ENCODE data around the gene PCK2. TPM values are rescaled to one million over a fixed set of nuclear protein-coding genes. Genes with fewer than 3 reads are reported as not detected.

PCK2 gene
- total RNA-seq, 1 experiment from 2014 or later, result 16.8 TPM

- DNase-seq (ENCODE audit: low spot score), result no peak
- CTCF ChIA-PET, result interaction anchor here (1.6 kb wide), 1 partner anchor 21 kb away, joined by 3 read pairs; no protein-coding TSS in a partner anchor
- POLR2A ChIA-PET (ENCODE audit: low non-redundant PET), result no interaction called here
- Histone ChIP-seq H3K27ac (ENCODE audit: low read depth, low read length, poor library complexity, severe bottlenecking) (no peak overlapping the region), H3K4me3 (ENCODE audit: low read depth, low read length, poor library complexity, severe bottlenecking) (no peak overlapping the region), H3K36me3 (ENCODE audit: insufficient read depth, low read length, poor library complexity, severe bottlenecking) (no peaks in the 10 kb centered on the region), H3K9me3 (ENCODE audit: low read depth, low read length, poor library complexity, severe bottlenecking) (no peaks in the 10 kb centered on the region), H3K4me1 (ENCODE audit: insufficient read depth, low read length, poor library complexity, severe bottlenecking) (no peaks in the 10 kb centered on the region), H3K27me3 (replicated peaks; ENCODE audit: insufficient read depth, low read depth, low read length, poor library complexity) (no peaks in the 10 kb centered on the region)
- TF ChIP-seq CTCF (conservative IDR thresholded peaks at IDR 0.05; ENCODE audit: low read depth, low read length) (no peak), EZH2 (IDR thresholded peaks at IDR 0.05; ENCODE audit: borderline replicate concordance, low read depth, low read length, poor library complexity, severe bottlenecking) (no peak)
- intact Hi-C loops (cut with micrococcal nuclease; ENCODE audit: unreplicated experiment), result loop anchor here (5.0 kb wide), 2 partner anchors 47 to 237 kb away; partner anchors contain the start of genes DHRS1 and NOP9
- no TSS peak for BruUV-seq (replicated peaks)
These were observed 34.2 kb upstream of the PCK2 start for GRCh38 chr14:24059841-24060388.

- POLR2A ChIA-PET (ENCODE audit: low non-redundant PET), result no interaction called here
- CTCF ChIA-PET, result interaction anchor here (1.6 kb wide), 1 partner anchor 20 kb away, joined by 3 read pairs; no protein-coding TSS in a partner anchor
- H3K36me3 ChIP-seq (ENCODE audit: insufficient read depth, low read length, poor library complexity, severe bottlenecking), result no peaks in the 10 kb centered on the region
- DNase-seq (ENCODE audit: low spot score), result no peak
- H3K27me3 ChIP-seq (replicated peaks; ENCODE audit: insufficient read depth, low read depth, low read length, poor library complexity), result no peaks in the 10 kb centered on the region
- no peaks in the 10 kb centered on the region for H3K9me3 ChIP-seq (ENCODE audit: low read depth, low read length, poor library complexity, severe bottlenecking)
- TF ChIP-seq EZH2 (IDR thresholded peaks at IDR 0.05; ENCODE audit: borderline replicate concordance, low read depth, low read length, poor library complexity, severe bottlenecking), result no peak
- TF ChIP-seq CTCF (conservative IDR thresholded peaks at IDR 0.05; ENCODE audit: low read depth, low read length), result no peak
- no peak overlapping the region for H3K4me3 ChIP-seq (ENCODE audit: low read depth, low read length, poor library complexity, severe bottlenecking)
- no TSS peak for BruUV-seq (replicated peaks)
- intact Hi-C loops (cut with micrococcal nuclease; ENCODE audit: unreplicated experiment), result no loop called here
- H3K4me1 ChIP-seq (ENCODE audit: insufficient read depth, low read length, poor library complexity, severe bottlenecking), result no peaks in the 10 kb centered on the region
- H3K27ac ChIP-seq (ENCODE audit: low read depth, low read length, poor library complexity, severe bottlenecking), result no peak overlapping the region
These were observed 33.7 kb upstream of the PCK2 start for GRCh38 chr14:24060443-24060842.

- no peaks in the 10 kb centered on the region for H3K4me1 ChIP-seq (ENCODE audit: insufficient read depth, low read length, poor library complexity, severe bottlenecking)
- no peak overlapping the region for H3K27ac ChIP-seq (ENCODE audit: low read depth, low read length, poor library complexity, severe bottlenecking)
- no peak overlapping the region for H3K4me3 ChIP-seq (ENCODE audit: low read depth, low read length, poor library complexity, severe bottlenecking)
- no peaks in the 10 kb centered on the region for H3K27me3 ChIP-seq (replicated peaks; ENCODE audit: insufficient read depth, low read depth, low read length, poor library complexity)
- H3K9me3 ChIP-seq (ENCODE audit: low read depth, low read length, poor library complexity, severe bottlenecking), result no peaks in the 10 kb centered on the region
- TF ChIP-seq EZH2 (IDR thresholded peaks at IDR 0.05; ENCODE audit: borderline replicate concordance, low read depth, low read length, poor library complexity, severe bottlenecking) (no peak), CTCF (conservative IDR thresholded peaks at IDR 0.05; ENCODE audit: low read depth, low read length) (no peak)
- intact Hi-C loops (cut with micrococcal nuclease; ENCODE audit: unreplicated experiment), result no loop called here
- BruUV-seq (replicated peaks), result no TSS peak
- H3K36me3 ChIP-seq (ENCODE audit: insufficient read depth, low read length, poor library complexity, severe bottlenecking), result no peaks in the 10 kb centered on the region
- DNase-seq (ENCODE audit: low spot score), result no peak
- CTCF ChIA-PET, result interaction anchor here (1.5 to 1.6 kb wide), 2 partner anchors 19 to 236 kb away, joined by 3 read pairs; no protein-coding TSS in a partner anchor
- POLR2A ChIA-PET (ENCODE audit: low non-redundant PET), result no interaction called here
These were observed 32.9 kb upstream of the PCK2 start for GRCh38 chr14:24060984-24061913.

All from A673 (cell line).